ENCODE measurements around the gene LDLRAD4. TPM values are rescaled to one million over a fixed set of nuclear protein-coding genes. Genes with fewer than 3 reads are reported as not detected.

Gene LDLRAD4
- total RNA-seq, 1 donor from 2014 or later, result 34.1 TPM

- Mint-ChIP-seq H3K27me3 (ENCODE audit: unreplicated experiment) (peaks cover 3% of the 10 kb centered on the region), H3K4me1 (ENCODE audit: unreplicated experiment) (no peaks in the 10 kb centered on the region), H3K9me3 (ENCODE audit: unreplicated experiment) (no peaks in the 10 kb centered on the region), H3K4me3 (ENCODE audit: unreplicated experiment) (no peak overlapping the region), H3K36me3 (ENCODE audit: low read depth, unreplicated experiment) (no peaks in the 10 kb centered on the region), H3K27ac (ENCODE audit: unreplicated experiment) (no peak overlapping the region)
- DNase-seq (ENCODE audit: low spot score), result no peak
- TF ChIP-seq, protein P1, sequence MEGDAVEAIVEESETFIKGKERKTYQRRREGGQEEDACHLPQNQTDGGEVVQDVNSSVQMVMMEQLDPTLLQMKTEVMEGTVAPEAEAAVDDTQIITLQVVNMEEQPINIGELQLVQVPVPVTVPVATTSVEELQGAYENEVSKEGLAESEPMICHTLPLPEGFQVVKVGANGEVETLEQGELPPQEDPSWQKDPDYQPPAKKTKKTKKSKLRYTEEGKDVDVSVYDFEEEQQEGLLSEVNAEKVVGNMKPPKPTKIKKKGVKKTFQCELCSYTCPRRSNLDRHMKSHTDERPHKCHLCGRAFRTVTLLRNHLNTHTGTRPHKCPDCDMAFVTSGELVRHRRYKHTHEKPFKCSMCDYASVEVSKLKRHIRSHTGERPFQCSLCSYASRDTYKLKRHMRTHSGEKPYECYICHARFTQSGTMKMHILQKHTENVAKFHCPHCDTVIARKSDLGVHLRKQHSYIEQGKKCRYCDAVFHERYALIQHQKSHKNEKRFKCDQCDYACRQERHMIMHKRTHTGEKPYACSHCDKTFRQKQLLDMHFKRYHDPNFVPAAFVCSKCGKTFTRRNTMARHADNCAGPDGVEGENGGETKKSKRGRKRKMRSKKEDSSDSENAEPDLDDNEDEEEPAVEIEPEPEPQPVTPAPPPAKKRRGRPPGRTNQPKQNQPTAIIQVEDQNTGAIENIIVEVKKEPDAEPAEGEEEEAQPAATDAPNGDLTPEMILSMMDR (IDR thresholded peaks at IDR 0.05; ENCODE audit: unreplicated experiment), result no peak
Observed at GRCh38 chr18:13194239-13194638, 24.3 kb upstream of the LDLRAD4 start.

DNA sequence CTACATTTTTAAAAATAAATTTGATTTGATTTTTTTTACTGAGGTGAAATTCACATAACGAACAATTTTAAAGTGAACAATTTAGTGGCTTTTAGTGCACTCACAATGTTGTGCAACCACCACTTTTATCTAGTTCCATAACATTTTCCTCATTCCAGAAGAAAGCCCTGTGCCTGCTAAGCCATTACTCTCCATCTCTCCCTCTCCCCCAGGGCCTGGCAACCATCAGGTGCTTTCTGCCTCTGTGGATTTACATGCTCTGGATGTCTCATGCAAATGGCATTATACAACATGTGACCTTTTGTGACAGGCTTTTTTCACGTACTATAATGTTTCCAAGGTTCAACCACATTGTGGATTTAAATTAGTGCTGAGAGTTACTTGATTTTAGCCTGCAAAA, 19.9 kb upstream of the LDLRAD4 start:
- no peaks in the 10 kb centered on the region for H3K4me1 Mint-ChIP-seq (ENCODE audit: unreplicated experiment)
- H3K27ac Mint-ChIP-seq (ENCODE audit: unreplicated experiment), result no peak overlapping the region
- no peaks in the 10 kb centered on the region for H3K36me3 Mint-ChIP-seq (ENCODE audit: low read depth, unreplicated experiment)
- H3K4me3 Mint-ChIP-seq (ENCODE audit: unreplicated experiment), result no peak overlapping the region
- TF ChIP-seq, protein P1 (IDR thresholded peaks at IDR 0.05; ENCODE audit: unreplicated experiment), result no peak
- H3K9me3 Mint-ChIP-seq (ENCODE audit: unreplicated experiment), result peaks cover 8% of the 10 kb centered on the region
- H3K27me3 Mint-ChIP-seq (ENCODE audit: unreplicated experiment), result peaks cover 3% of the 10 kb centered on the region
- DNase-seq (ENCODE audit: low spot score), result no peak

DNA sequence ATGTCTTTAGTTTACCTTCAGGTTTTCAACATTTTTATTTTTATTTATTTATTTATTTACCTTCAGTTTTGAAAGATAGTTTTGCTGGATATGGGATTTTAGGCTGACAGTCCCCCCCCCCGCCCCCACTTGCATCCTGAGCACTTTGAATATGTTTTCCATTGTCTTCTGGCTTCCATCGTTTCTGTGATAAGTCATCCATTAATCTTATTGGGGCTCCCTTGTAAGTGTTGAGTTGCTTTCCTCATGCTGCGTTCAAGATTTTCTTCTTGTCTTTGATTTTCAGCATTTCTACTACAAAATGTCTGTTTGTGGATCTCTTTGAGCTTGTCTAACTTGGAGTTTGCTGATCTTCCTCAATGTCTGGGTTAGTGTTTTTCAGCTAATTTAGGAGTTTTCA, 19.4 kb upstream of the LDLRAD4 start:
- peaks cover 3% of the 10 kb centered on the region for H3K27me3 Mint-ChIP-seq (ENCODE audit: unreplicated experiment)
- no peak overlapping the region for H3K27ac Mint-ChIP-seq (ENCODE audit: unreplicated experiment)
- peaks cover 8% of the 10 kb centered on the region for H3K9me3 Mint-ChIP-seq (ENCODE audit: unreplicated experiment)
- H3K4me1 Mint-ChIP-seq (ENCODE audit: unreplicated experiment), result no peaks in the 10 kb centered on the region
- H3K4me3 Mint-ChIP-seq (ENCODE audit: unreplicated experiment), result no peak overlapping the region
- TF ChIP-seq, protein P1 (IDR thresholded peaks at IDR 0.05; ENCODE audit: unreplicated experiment), result no peak
- no peaks in the 10 kb centered on the region for H3K36me3 Mint-ChIP-seq (ENCODE audit: low read depth, unreplicated experiment)
- DNase-seq (ENCODE audit: low spot score), result no peak

GRCh38 chr18:13201292-13201691, 17.3 kb upstream of the LDLRAD4 start:
- TF ChIP-seq, protein P1 (IDR thresholded peaks at IDR 0.05; ENCODE audit: unreplicated experiment), result no peak
- Mint-ChIP-seq H3K4me1 (ENCODE audit: unreplicated experiment) (no peaks in the 10 kb centered on the region), H3K4me3 (ENCODE audit: unreplicated experiment) (no peak overlapping the region), H3K36me3 (ENCODE audit: low read depth, unreplicated experiment) (no peaks in the 10 kb centered on the region), H3K9me3 (ENCODE audit: unreplicated experiment) (peaks cover 8% of the 10 kb centered on the region), H3K27me3 (ENCODE audit: unreplicated experiment) (peaks cover 3% of the 10 kb centered on the region), H3K27ac (ENCODE audit: unreplicated experiment) (no peak overlapping the region)
- DNase-seq (ENCODE audit: low spot score), result no peak

GRCh38 chr18:13202571-13202970, 16.0 kb upstream of the LDLRAD4 start:
- TF ChIP-seq, protein P1 (IDR thresholded peaks at IDR 0.05; ENCODE audit: unreplicated experiment), result no peak
- Mint-ChIP-seq H3K36me3 (ENCODE audit: low read depth, unreplicated experiment) (no peaks in the 10 kb centered on the region), H3K27ac (ENCODE audit: unreplicated experiment) (no peak overlapping the region), H3K4me1 (ENCODE audit: unreplicated experiment) (no peaks in the 10 kb centered on the region), H3K27me3 (ENCODE audit: unreplicated experiment) (peaks cover 3% of the 10 kb centered on the region), H3K4me3 (ENCODE audit: unreplicated experiment) (no peak overlapping the region), H3K9me3 (ENCODE audit: unreplicated experiment) (peaks cover 8% of the 10 kb centered on the region)
- no peak for DNase-seq (ENCODE audit: low spot score)
